Measurements from ENCODE around the gene PRKG1.

DNA sequence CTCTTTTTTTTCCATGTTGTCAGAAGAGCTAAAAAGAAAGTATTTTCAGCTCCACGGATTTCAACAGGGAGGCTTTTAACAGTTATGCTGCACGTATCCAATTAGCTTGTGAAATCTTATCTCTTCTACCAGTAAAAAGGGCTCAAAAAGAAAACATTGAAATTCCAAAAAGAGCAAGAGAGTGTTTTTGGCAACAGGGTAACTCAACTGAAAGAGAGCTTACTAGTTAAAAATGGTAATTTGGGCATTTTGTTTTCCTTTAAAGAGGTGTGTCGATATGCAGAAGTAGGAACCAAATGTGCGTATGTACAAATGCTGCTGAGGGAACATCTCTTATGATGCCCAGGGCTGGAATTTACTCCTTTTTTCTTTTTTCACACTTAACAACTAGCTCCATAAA lies 292.8 kb downstream of the PRKG1 start:
- TF ChIP-seq CTCF (IDR thresholded peaks at IDR 0.05) = no peak
- TF ChIP-seq POLR2A (IDR thresholded peaks at IDR 0.05) = no peak
